HAP-1 (cell line): Measurements from ENCODE around the gene RBPJL.
A peak's percentile ranks its signal among the peaks of the same experiment; 100 is the strongest.

Source experiments
- DNase-seq, 2 experiments: peaks; one replicate each; pipeline ENCODE4 v3.0.0-alpha.2; 2016 to 2020; ENCODE audit warnings: low spot score in 2 of 2
- H3K27me3 ChIP-seq: fragments of 250-450 bp; sonication (Bioruptor Pico); 2 replicates; pipeline ENCODE4 v1.5.1; 2020; ENCODE audit warnings: low read depth, mild to moderate bottlenecking, moderate library complexity
- H3K36me3 ChIP-seq: fragments of 250-450 bp; sonication (Bioruptor Pico); replicated peaks from 2 replicates; pipeline ENCODE4 v1.5.1; 2020; ENCODE audit warnings: mild to moderate bottlenecking
- H3K4me1 ChIP-seq: fragments of 250-450 bp; sonication (Bioruptor Pico); 2 replicates; pipeline ENCODE4 v1.5.1; 2020; ENCODE audit warnings: mild to moderate bottlenecking
- H3K4me3 ChIP-seq: fragments of 250-450 bp; sonication (Bioruptor Pico); 2 replicates; pipeline ENCODE4 v1.5.1; 2020; ENCODE audit warnings: mild to moderate bottlenecking, moderate library complexity
- H3K9me3 ChIP-seq: fragments of 250-450 bp; sonication (Bioruptor Pico); 2 replicates; pipeline ENCODE4 v1.5.1; 2020; ENCODE audit warnings: mild to moderate bottlenecking, moderate library complexity
- in situ Hi-C: fragments of 300-500 bp; cut with MboI; formaldehyde crosslinking; loops from 3 replicates; pipeline ENCODE4 v1.14.3; 2020; ENCODE audit warnings: low sequenced_read_pairs, inconsistent platforms, mixed read lengths

The RBPJL gene

DNA sequence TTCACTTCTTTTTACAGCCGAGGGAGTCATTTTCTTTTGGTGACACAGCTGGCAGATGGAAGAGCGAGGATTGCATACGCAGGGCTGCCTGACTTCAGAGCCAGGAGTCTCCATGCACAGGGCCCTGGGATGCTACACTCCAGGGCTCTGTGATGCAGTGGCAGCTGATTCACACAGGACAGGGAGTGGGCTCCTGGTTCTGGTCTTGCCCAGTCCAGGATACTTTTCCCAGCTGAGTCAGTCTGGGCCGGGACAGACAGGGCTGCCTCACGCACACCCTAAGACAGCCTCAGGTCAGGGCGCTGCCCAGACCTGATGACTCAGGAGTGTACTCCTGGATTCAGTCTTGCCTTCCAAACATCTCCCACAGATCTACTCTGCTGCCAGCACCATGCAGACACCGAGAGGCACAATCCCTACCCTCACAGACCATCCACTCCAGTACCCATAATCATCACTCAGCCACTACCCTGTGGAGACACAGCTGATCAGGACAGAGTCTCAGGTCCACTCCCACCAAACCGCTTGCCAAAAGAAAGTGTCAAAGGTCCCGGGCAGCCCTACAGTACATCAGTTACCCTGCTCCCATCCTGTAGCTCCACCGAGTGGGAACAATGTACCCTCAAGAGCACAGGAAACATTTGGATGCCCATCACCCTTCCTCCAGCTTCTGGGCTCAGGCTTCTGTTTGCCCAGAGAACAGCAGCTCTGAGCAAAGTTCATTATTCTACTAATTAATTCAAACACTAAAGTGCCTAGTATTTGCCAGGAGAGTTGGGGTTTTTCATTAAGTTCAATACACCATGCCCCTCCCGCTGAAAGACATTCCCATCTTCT is 30.1 kb downstream of the RBPJL start:
- DNase-seq: no peak
- Histone ChIP-seq H3K9me3 (no peaks in the 10 kb centered on the region), H3K4me1 (peaks cover 8% of the 10 kb centered on the region), H3K27me3 (no peaks in the 10 kb centered on the region), H3K4me3 (no peak overlapping the region), H3K36me3 (peaks cover 5% of the 10 kb centered on the region)
- in situ Hi-C loops: no loop called here

DNA sequence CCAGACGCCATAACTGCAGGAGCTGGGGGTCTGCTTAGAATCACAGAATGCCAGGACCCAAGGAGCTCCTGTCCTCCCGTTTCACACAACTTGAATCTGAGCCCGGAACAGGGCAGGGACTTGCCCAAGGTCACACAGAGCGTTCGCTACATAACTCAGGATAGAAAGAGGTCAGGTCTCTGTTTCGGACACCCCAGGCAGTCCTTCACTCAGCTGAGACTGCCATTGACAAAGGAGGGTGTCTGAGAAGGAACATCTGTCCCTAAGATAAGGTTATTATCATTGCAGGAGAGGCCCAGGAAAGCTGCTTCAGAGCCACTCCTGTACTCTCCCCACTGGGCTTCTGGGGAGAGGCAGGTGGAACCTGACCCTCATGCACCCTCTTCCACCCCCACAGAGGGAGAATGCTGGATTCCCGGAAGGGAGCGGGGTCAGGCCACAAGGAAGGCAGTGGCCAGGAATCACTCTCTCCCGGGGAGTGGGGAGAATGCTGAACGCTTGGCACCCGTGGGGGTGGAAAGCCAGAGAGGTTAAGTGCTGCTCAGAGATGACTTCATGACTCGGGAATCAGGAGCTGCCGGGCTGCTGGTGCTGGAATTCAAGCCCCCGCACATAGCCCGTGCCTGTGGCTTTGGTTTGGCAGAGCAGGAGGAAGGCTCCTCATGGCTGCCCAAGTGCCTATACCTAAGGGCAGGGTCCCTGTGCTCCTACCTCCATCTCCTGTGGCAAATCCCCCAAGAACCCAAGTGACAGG is 30.9 kb downstream of the RBPJL start:
- Histone ChIP-seq H3K9me3 (no peaks in the 10 kb centered on the region), H3K4me3 (no peak overlapping the region), H3K36me3 (peaks cover 5% of the 10 kb centered on the region), H3K27me3 (no peaks in the 10 kb centered on the region), H3K4me1 (peaks cover 11% of the 10 kb centered on the region)
- no peak for DNase-seq
- in situ Hi-C loops: no loop called here

DNA sequence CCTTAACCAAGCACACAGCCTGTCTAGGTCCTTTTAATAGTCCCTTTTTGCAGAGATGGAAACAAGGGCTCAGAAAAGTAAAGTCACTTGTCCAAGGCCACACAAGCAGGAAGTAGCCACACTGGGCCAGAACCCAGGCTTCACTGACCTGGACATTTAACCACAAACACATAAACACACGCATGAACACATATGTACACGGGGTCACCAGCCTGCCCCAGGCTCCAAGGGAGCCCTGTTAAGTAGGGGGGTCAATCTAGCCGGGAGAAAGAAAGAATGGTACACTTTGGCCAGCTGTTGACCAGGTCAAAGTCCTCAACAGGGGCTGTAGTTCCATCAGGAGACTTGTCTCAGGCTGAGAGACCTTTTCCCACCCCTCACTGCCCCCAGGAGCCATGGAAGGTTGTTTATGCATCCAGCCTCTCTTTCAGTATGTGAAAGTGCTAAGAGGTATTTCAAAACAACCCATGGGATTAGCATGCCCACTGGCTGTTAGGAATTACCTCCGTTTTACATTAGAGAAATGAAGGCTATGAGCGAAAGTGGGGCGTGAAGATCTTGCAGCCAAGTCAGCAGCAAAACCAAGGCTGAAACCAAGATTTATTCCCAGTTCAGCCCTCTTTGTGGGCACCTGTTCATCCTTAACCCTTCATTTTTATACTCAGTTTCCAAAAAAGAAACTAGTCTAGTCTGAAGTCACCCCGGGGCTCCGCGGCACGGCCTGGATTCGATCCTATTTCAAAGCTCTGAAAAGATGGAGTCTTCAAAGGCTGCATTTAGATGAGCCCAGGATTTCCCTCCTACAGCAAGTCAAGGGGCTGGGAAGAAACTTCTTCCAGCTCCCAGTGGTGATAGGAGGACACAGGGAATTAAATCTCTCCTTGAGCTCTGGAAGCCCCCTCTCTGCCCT is 31.7 kb downstream of the RBPJL start:
- H3K27me3 ChIP-seq: no peaks in the 10 kb centered on the region
- H3K4me1 ChIP-seq: peaks cover 19% of the 10 kb centered on the region
- DNase-seq: no peak
- in situ Hi-C loops: no loop called here
- H3K4me3 ChIP-seq: no peak overlapping the region
- no peaks in the 10 kb centered on the region for H3K9me3 ChIP-seq
- H3K36me3 ChIP-seq: no peaks in the 10 kb centered on the region; the same call in 1 of the 2 replicates

DNA sequence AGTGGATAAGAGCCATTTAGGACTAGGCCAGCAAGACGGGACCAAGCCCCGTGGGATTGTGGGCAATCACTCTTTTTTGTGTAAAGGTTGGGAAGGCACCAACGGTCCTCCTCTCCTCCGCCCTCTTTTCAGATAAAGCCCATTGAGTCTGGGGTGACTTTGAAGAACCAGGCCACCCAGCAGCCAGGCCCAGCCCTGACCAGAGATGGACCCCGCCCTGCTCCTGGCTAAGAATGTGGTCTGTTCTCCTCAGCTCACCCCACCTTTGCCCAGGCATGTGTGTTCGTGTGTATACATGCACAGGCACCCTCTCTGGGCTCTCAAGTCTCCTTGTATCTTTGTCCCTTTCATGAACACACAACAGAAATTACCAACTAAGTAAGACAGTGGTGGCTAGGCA is 32.4 kb downstream of the RBPJL start:
- H3K4me3 ChIP-seq: no peak overlapping the region
- no peaks in the 10 kb centered on the region; the same call in 1 of the 2 replicates for H3K36me3 ChIP-seq
- in situ Hi-C loops: no loop called here
- H3K4me1 ChIP-seq: peaks cover 22% of the 10 kb centered on the region
- H3K27me3 ChIP-seq: no peaks in the 10 kb centered on the region
- no peak for DNase-seq
- no peaks in the 10 kb centered on the region for H3K9me3 ChIP-seq

DNA sequence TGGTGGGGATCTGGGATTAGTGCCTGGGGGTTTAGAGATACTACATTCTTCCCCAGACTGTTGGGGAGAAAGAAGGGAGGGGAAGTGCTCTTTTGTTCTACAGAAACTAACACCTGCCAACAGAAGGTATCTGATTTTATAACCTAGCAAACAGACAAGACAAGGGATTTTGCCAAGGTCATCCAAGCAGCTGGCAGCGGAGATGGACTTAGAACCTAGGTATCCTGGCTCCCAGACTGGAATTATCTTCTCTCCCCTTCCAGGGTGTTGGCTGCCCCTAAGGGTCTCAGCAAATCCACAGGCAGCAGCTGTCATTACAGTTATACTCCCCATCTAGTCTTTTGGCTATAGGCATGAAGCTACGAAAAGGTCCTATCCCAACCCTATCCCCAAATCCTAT is 33.2 kb downstream of the RBPJL start:
- no peak overlapping the region for H3K4me3 ChIP-seq
- no peak for DNase-seq
- no peaks in the 10 kb centered on the region for H3K27me3 ChIP-seq
- in situ Hi-C loops: no loop called here
- peaks cover 22% of the 10 kb centered on the region for H3K4me1 ChIP-seq
- no peaks in the 10 kb centered on the region for H3K9me3 ChIP-seq
- no peaks in the 10 kb centered on the region; the same call in 1 of the 2 replicates for H3K36me3 ChIP-seq

DNA sequence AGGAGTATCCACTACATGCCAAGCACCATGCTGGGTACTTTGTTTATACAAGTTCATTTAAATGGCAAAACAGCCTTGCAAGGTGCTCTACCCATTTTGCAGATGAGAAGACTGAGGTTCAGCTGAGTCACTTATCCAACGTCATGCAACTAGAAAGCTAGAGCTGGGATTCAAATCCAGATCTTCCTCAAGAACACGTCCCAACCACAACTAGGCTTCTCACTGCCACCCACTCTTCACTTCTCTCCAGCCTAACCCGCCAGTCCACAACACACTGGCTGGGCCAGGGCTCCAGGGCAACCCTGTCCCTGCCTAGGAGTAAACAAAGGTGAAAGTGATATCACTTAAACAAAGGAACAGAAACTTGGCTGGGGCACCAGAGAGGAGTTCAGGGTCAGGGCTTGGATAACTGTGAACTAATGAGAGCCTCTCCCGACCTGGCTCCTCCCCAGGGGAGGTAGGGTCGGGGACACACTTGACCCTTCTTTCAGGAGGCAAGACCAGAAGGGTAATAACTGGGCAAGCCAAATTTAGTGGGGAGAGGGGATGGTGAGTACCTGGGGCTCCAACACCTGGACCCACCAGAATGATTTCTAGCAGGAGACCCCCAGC is 33.7 kb downstream of the RBPJL start:
- H3K4me3 ChIP-seq: no peak overlapping the region
- H3K27me3 ChIP-seq: no peaks in the 10 kb centered on the region
- H3K4me1 ChIP-seq: peaks cover 26% of the 10 kb centered on the region
- no peaks in the 10 kb centered on the region; the same call in 1 of the 2 replicates for H3K36me3 ChIP-seq
- no peak for DNase-seq
- no peaks in the 10 kb centered on the region for H3K9me3 ChIP-seq
- in situ Hi-C loops: no loop called here

DNA sequence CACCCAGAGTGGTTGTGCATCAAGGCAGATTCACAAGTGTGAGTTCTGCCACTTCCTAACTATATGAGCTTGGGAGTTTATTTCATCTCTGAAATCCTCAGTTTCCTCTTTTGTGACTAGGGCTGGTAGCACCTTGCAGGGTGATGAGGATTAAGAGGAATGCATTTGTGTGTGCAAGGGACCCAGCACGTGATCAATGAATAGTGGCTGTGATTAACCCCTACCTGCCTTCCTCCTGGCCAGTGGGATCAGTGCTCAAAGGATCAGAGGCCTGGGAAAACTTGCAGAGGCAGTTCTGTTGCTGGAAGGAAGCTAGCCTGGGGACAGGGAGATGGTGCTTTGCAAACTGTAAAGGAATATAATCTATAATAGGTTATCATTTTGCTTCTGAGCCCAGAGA is 34.3 kb downstream of the RBPJL start:
- no peak for DNase-seq
- in situ Hi-C loops: no loop called here
- H3K36me3 ChIP-seq: no peaks in the 10 kb centered on the region; the same call in 1 of the 2 replicates
- H3K9me3 ChIP-seq: no peaks in the 10 kb centered on the region
- H3K27me3 ChIP-seq: no peaks in the 10 kb centered on the region
- H3K4me1 ChIP-seq: peaks cover 28% of the 10 kb centered on the region
- no peak overlapping the region for H3K4me3 ChIP-seq

DNA sequence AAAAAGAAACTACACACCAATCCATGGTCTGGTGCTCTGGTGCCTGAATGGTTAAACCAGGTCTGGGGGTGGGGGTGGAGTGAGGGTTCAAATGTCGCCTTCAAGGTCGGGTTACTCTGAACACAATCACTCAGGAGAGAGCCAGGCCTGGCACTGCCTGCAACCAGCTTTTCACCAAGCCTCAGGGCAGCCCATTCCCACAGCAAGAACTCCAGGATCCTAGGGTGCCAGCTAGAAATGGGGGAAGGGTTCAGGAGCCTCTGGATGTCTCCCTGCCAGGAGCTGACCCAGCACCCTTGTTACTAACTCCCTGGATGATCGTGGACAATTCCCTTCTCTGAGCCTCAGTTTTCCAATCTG is 34.9 kb downstream of the RBPJL start:
- H3K9me3 ChIP-seq: no peaks in the 10 kb centered on the region
- no peaks in the 10 kb centered on the region for H3K27me3 ChIP-seq
- H3K4me1 ChIP-seq: peaks cover 28% of the 10 kb centered on the region
- H3K36me3 ChIP-seq: no peaks in the 10 kb centered on the region; the same call in 1 of the 2 replicates
- no peak for DNase-seq
- in situ Hi-C loops: no loop called here
- H3K4me3 ChIP-seq: no peak overlapping the region

DNA sequence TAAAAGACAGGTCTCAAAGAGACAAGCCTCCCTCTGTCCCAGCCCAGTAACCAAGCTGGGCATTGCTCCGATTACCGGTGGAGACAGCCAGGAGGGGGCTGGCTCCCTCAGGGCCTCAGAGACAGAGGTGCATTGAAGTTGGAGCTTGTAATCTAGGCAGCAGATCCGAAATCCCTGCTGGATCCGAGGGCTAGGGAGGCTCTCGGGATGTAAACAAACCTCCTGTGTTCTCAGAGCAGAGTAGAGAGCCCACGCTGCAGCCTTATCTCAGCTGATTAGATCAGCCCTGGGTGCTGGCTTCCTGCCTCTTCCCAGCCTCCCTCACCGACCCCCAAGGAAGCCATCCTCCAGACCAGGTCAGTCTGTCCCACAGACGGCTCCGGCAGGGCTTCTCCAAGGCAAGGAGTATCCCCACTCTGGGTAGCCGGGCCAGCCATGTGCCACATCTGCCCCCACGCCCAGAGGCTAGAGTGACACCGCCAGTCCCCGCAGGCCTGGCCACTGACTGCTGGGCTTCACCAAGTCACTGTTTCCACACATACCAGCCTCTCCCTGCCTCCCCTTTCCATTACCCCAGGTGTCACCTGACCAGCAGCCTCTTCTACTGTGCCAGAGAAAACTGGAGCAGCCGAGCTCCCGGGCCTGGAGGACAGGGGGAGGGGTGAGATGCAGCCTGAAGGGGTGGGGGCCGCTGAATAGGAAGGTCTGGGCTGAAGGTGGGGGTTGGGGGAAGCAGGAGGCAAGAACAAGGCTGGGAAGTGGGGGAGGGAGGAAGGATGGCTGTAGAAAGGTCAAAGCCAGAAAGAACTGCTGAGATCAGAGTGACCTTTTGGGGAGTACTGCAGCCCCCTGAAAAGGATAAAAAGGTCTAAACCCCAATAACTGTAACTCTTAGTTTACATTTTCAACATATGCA is 35.6 kb downstream of the RBPJL start:
- H3K4me1 ChIP-seq: peaks cover 33% of the 10 kb centered on the region
- in situ Hi-C loops: no loop called here

DNA sequence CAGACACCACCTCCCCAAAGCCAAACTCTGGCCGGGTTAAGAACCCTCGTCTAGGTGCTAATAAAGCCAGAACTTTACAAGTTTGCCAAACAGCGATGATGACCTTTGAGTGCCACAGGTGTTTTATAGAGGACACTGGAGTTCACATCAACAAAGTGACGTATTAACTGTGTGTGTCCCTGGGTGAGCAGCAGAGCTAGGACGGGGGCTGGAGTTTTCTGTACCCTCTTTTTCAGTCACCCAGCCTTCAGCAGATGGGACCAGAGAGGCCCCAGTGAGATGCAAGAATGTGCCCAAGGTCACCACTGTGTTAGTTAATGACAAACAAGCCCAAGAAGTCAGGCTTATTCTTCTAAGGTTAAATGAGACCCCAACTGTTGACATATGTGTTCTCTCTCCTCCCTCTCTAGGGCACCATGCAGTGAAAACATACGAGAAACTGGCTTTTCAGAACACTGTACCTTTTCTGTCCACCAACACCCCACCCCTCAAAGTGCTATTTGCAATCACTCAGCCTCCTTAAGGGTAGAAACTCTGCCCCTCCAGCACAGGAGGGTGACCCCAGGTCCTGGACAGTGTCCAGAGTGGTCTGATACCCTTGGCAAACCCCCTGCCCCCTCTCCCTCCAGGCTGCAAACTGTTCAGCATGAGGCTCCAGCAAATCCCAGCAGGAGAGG is 36.4 kb downstream of the RBPJL start:
- no peaks in the 10 kb centered on the region for H3K27me3 ChIP-seq
- no peak overlapping the region for H3K4me3 ChIP-seq
- DNase-seq: no peak
- H3K36me3 ChIP-seq: no peaks in the 10 kb centered on the region; the same call in 1 of the 2 replicates
- H3K9me3 ChIP-seq: no peaks in the 10 kb centered on the region
- in situ Hi-C loops: no loop called here
- peaks cover 38% of the 10 kb centered on the region for H3K4me1 ChIP-seq

More for the DNA sequence above, 35.6 kb downstream of the RBPJL start:
- Histone ChIP-seq H3K36me3 (no peaks in the 10 kb centered on the region; the same call in 1 of the 2 replicates), H3K9me3 (no peaks in the 10 kb centered on the region), H3K4me3 (no peak overlapping the region), H3K27me3 (no peaks in the 10 kb centered on the region)
- peak in 1 of 2 experiments; percentile 38 for DNase-seq

DNA sequence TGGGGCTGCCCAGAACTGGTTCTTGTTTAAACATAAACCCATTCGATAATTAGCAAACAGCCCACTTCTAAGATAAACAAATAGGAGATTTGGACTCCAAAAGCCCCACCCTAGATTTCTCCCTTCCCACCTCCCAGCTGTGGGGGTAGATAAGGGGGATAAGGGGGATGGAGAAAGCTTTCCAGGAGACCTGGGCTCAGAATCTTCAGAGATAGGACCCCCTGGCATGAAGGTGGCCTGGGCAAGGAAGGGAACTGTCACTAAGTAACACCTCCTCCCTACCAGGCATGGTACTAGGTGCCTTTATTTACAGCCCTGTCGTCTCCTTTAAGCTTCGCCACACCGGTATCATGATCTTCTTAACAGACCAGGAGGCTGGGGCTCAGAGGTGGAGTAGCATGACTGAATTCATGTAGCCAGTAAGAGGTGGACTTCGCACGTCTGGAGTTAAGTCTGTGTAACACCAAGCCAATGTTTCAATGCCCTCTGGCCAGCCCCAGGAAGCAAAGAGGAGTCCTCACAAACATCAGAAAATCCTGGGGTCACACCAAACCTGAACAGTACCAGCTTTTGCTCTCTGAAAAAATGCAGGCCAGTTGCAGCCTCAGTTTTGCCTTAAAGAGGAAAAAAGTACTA is 37.0 kb downstream of the RBPJL start:
- no peak overlapping the region for H3K4me3 ChIP-seq
- in situ Hi-C loops: no loop called here
- H3K9me3 ChIP-seq: no peaks in the 10 kb centered on the region
- H3K4me1 ChIP-seq: peaks cover 40% of the 10 kb centered on the region
- no peaks in the 10 kb centered on the region; the same call in 1 of the 2 replicates for H3K36me3 ChIP-seq
- no peaks in the 10 kb centered on the region for H3K27me3 ChIP-seq
- DNase-seq: no peak
